ENCODE data around the gene C10orf90.

- TF ChIP-seq, protein P1, sequence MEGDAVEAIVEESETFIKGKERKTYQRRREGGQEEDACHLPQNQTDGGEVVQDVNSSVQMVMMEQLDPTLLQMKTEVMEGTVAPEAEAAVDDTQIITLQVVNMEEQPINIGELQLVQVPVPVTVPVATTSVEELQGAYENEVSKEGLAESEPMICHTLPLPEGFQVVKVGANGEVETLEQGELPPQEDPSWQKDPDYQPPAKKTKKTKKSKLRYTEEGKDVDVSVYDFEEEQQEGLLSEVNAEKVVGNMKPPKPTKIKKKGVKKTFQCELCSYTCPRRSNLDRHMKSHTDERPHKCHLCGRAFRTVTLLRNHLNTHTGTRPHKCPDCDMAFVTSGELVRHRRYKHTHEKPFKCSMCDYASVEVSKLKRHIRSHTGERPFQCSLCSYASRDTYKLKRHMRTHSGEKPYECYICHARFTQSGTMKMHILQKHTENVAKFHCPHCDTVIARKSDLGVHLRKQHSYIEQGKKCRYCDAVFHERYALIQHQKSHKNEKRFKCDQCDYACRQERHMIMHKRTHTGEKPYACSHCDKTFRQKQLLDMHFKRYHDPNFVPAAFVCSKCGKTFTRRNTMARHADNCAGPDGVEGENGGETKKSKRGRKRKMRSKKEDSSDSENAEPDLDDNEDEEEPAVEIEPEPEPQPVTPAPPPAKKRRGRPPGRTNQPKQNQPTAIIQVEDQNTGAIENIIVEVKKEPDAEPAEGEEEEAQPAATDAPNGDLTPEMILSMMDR (conservative IDR thresholded peaks at IDR 0.05 in 1 of 2, IDR thresholded peaks at IDR 0.05 in 1 of 2; ENCODE audit: extremely low read depth in 1 of 2, insufficient read depth in 1 of 2, low read depth in 1 of 2, low read length in 2 of 2): no peak
- TF ChIP-seq EZH2 (IDR thresholded peaks at IDR 0.05; ENCODE audit: borderline replicate concordance, low read length): no peak
Measured at GRCh38 chr10:126504761-126505112, 165.8 kb downstream of the C10orf90 start.
